Skeletal muscle satellite cell (primary cell): ENCODE data around the gene PTGR2.
"Not testable (repeated sequence)": the region's sequence is repeated elsewhere in the genome, so short reads cannot be mapped to it uniquely, and the experiment has no call there.

Experiments used
- H3K27me3 ChIP-seq: 2 replicates; pipeline ENCODE4 v1.7.0; 2013; ENCODE audit warnings: low read length; ENCODE audit not compliant: control insufficient read depth, insufficient read depth
- H3K36me3 ChIP-seq: 2 replicates; pipeline ENCODE4 v1.7.0; 2013; ENCODE audit warnings: mild to moderate bottlenecking, control low read depth, low read length; ENCODE audit not compliant: insufficient read depth
- H3K4me1 ChIP-seq: 2 replicates; pipeline ENCODE4 v1.7.0; 2013; ENCODE audit warnings: low read length; ENCODE audit not compliant: control insufficient read depth, insufficient read depth
- H3K4me2 ChIP-seq: 2 replicates; pipeline ENCODE4 v1.7.0; 2013; ENCODE audit warnings: mild to moderate bottlenecking, low read length
- H3K4me3 ChIP-seq: 2 replicates; pipeline ENCODE4 v1.7.0; 2013; ENCODE audit warnings: low read length
- H3K9ac ChIP-seq: 2 replicates; pipeline ENCODE4 v1.7.0; 2013; ENCODE audit warnings: mild to moderate bottlenecking, low read depth, low read length, moderate library complexity
- H3K9me3 ChIP-seq: replicated peaks from 2 replicates; pipeline ENCODE4 v1.7.0; 2013; ENCODE audit warnings: mild to moderate bottlenecking, control low read depth, low read length

Gene PTGR2

GRCh38 chr14:73869754-73870153, 18.1 kb downstream of the PTGR2 start:
- H3K4me1 ChIP-seq, H3K4me3 ChIP-seq, H3K9ac ChIP-seq, H3K9me3 ChIP-seq, H3K36me3 ChIP-seq, H3K27me3 ChIP-seq, H3K4me2 ChIP-seq: not testable (repeated sequence)

- H3K4me2 ChIP-seq = no peak overlapping the region
Measured at GRCh38 chr14:73870525-73871235, 19.0 kb downstream of the PTGR2 start.

DNA sequence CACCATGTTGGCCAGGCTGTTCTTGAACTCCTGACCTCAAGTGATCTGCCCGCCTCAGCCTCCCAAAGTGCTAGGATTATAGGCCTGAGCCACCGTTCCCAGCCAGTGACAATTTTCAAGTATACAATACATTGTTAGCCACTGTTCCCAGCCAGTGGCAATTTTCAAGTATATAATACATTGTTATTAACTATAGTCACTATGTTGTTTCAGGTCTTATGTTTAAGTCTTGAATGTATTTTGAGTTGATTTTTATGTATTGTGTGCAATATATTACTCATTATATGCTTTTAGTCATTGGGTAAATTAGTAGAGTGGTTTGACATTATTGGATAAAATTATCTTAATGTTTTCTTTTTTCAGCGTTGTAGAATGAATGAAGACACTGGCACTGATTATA, 22.0 kb downstream of the PTGR2 start:
- no peaks in the 10 kb centered on the region for H3K36me3 ChIP-seq
- H3K4me3 ChIP-seq = no peak overlapping the region
- H3K4me1 ChIP-seq = no peaks in the 10 kb centered on the region
- H3K9ac ChIP-seq = no peak overlapping the region
- no peak overlapping the region for H3K4me2 ChIP-seq
- H3K27me3 ChIP-seq = no peaks in the 10 kb centered on the region
- no peaks in the 10 kb centered on the region for H3K9me3 ChIP-seq

More at GRCh38 chr14:73870525-73871235, 19.0 kb downstream of the PTGR2 start:
- no peaks in the 10 kb centered on the region for H3K27me3 ChIP-seq
- no peaks in the 10 kb centered on the region for H3K9me3 ChIP-seq
- H3K4me3 ChIP-seq = no peak overlapping the region
- H3K9ac ChIP-seq = no peak overlapping the region
- peaks cover 2% of the 10 kb centered on the region for H3K36me3 ChIP-seq
- no peaks in the 10 kb centered on the region for H3K4me1 ChIP-seq

DNA sequence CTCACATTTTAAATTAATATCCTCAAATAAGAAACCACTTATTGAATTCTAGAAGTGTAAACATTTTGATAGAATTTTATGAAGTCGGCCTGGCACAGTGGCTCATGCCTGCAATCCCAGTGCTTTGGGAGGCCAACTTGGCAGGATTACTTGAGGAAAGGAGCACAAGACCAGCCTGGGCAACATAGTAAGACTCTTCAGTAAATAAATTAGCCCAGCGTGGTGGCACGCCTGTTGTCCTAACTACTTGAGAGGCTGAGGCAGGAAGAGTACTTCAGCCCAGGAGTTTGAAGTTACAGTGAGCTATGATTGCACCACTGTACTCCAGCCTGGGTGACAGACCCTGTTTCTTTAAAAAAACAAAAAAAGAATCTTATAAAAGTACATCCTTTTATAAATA, 26.2 kb downstream of the PTGR2 start:
- Histone ChIP-seq H3K9me3 (no peaks in the 10 kb centered on the region), H3K36me3 (no peaks in the 10 kb centered on the region), H3K27me3 (no peaks in the 10 kb centered on the region), H3K4me3 (no peak overlapping the region), H3K4me1 (no peaks in the 10 kb centered on the region), H3K9ac (no peak overlapping the region), H3K4me2 (no peak overlapping the region)

DNA sequence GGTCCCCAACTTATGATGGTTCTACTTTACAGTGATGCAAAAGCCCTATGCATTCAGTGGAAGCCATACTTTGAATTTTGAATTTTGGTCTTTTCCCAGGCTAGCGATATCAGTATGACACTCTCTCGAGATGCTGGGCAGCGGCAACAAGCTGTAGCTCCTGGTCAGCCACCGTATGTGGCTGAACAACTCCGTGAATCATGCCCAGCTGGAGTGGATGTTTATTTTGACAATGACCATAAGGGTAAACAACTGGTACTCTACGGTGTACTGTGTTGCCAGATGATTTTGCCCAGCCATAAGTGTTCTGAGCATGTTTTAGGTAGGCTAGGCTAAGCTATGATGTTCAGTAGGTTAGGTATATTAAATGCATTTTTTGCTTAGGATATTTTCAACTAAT, 26.8 kb downstream of the PTGR2 start:
- H3K4me2 ChIP-seq = no peak overlapping the region
- H3K27me3 ChIP-seq = no peaks in the 10 kb centered on the region

DNA sequence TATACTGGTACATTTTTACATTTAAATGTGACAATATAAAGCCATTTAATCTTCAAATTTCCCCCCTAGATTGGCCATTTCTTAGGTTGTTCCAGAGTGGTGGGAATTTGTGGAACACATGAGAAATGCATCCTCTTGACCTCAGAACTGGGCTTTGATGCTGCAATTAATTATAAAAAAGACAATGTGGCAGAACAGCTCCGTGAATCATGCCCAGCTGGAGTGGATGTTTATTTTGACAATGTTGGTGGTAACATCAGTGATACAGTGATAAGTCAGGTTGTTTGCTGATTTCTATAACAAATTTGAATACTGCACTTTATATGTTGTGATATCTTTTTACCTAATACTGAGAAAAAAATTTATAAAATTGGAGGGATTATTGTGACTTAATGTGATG, 27.4 kb downstream of the PTGR2 start:
- H3K4me3 ChIP-seq = no peak overlapping the region
- no peaks in the 10 kb centered on the region for H3K9me3 ChIP-seq
- no peaks in the 10 kb centered on the region for H3K4me1 ChIP-seq
- H3K4me2 ChIP-seq = no peak overlapping the region
- no peak overlapping the region for H3K9ac ChIP-seq
- no peaks in the 10 kb centered on the region for H3K27me3 ChIP-seq
- H3K36me3 ChIP-seq = no peaks in the 10 kb centered on the region

More for the DNA sequence above, 26.8 kb downstream of the PTGR2 start:
- H3K4me1 ChIP-seq = no peaks in the 10 kb centered on the region
- no peak overlapping the region for H3K9ac ChIP-seq
- no peaks in the 10 kb centered on the region for H3K9me3 ChIP-seq
- no peak overlapping the region for H3K4me3 ChIP-seq
- H3K36me3 ChIP-seq = no peaks in the 10 kb centered on the region

DNA sequence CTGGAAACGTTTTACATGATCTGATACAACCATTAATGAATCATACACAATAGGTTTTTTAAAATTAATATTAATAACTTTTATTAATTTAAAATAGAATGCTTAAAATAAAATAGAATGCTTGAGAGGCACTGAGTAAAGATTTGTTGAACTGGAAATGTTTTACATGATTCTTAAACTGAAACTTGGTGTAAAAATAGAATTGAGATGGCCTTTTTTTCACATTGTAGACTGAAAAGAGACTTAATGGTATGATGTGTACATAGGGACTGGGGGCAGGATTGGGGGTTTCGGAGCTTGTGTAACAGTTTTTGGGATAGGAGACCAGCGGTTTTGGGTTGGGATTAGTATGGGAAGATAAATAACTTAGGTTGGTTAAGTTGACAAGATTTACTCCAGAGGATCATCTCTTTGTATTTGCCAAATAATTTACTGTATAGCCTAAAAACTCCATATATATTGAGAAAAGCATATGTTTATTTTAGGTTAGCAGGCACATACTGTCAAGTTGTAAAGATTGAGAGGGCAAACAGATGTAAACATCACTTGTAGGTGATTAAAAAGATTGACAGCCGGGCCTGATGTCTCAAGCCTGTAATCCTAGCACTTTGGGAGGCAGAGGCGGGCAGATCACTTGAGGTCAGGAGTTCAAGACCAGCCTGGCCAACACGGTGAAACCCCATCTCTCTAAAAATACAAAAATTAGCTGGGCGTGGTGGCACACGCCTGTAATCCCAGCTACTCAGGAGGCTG, 33.0 kb downstream of the PTGR2 start:
- no peaks in the 10 kb centered on the region for H3K36me3 ChIP-seq
- no peaks in the 10 kb centered on the region for H3K9me3 ChIP-seq
- H3K9ac ChIP-seq = no peak overlapping the region
- peaks cover 23% of the 10 kb centered on the region for H3K4me1 ChIP-seq
- H3K4me2 ChIP-seq = no peak overlapping the region
- H3K27me3 ChIP-seq = no peaks in the 10 kb centered on the region
- no peak overlapping the region for H3K4me3 ChIP-seq

DNA sequence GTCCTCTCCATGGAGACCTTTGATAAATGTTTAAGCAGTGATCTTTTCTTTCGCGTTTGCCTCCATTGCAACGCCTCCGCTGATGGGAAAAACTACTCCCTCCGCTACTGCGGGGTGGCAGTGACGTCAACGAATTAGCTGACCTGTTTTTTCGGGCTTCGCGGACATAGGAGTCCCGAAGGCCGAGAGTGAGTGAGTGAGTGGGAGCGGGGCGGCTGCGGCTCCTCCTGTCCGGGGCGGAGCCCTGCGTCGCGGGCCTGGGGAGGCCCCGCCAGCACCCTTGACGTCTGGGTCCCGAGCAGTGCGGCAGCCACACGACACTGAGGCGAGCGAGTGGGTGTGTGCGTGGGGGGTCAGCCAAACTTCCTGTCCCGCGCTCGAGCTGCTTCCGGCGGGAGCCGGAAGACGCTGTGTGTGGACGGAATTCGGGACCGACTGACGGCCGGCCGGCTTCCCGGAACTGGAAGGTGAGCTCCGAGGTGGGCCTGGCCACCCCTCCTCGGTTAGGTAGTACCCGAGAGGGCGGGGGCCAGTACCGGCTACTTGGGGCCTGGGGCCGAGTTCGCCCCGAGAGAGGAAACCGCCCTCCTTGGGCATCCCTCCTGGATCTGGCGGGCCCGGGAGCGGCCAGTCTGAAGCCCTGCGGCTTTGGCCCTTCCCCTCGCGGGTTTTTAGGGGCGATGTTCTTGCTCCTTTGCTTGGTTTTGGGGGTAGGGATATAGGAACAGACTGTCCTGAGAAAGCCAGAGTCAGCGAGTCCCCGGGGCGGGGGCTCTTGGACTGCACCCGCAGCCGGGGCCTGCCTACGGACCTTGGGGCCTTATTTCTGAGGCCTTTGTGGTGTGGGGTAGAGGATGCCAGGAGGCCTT, 35.1 kb downstream of the PTGR2 start, which contains the start of gene ZNF410:
Gene ZNF410 (plus strand): TSS at position 411 of the 869 bp plus-strand sequence. CDS start 5,317 bp downstream, outside the sequence.
- Histone ChIP-seq H3K9ac (peak within 1 kb of the TSS; percentile 99), H3K4me1 (peaks cover 23% of the 10 kb centered on the region), H3K4me2 (peak within 1 kb of the TSS; percentile 79), H3K9me3 (no peaks in the 10 kb centered on the region), H3K4me3 (peak within 1 kb of the TSS; percentile 78), H3K27me3 (no peaks in the 10 kb centered on the region), H3K36me3 (no peaks in the 10 kb centered on the region)

GRCh38 chr14:73887318-73887616, 35.6 kb downstream of the PTGR2 start:
- peak overlapping the region; percentile 99 for H3K9ac ChIP-seq
- H3K36me3 ChIP-seq = no peaks in the 10 kb centered on the region
- H3K4me3 ChIP-seq = peak overlapping the region; percentile 78
- no peaks in the 10 kb centered on the region for H3K27me3 ChIP-seq
- peaks cover 23% of the 10 kb centered on the region for H3K4me1 ChIP-seq
- H3K9me3 ChIP-seq = no peaks in the 10 kb centered on the region
- H3K4me2 ChIP-seq = peak overlapping the region; percentile 79

- Histone ChIP-seq H3K9me3 (no peaks in the 10 kb centered on the region), H3K36me3 (no peaks in the 10 kb centered on the region), H3K9ac (peak overlapping the region; percentile 99), H3K4me3 (peak overlapping the region; percentile 78), H3K4me2 (peak overlapping the region; percentile 79), H3K27me3 (no peaks in the 10 kb centered on the region), H3K4me1 (peaks cover 23% of the 10 kb centered on the region)
Measured at GRCh38 chr14:73887694-73888459, 36.2 kb downstream of the PTGR2 start.

DNA sequence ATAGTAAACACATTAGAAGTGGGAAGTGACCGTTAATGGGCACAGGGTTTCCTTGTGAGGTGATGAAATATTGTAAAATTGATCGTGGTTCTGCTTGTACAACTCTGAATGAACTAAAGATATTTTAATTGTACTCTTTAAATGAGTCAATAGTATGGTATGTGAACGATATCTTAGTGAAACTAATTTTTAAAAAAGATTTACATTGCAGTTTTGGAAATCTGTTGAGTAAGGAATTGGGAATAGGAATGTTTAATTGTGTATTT, 36.8 kb downstream of the PTGR2 start:
- Histone ChIP-seq H3K4me1 (peaks cover 23% of the 10 kb centered on the region), H3K36me3 (peaks cover 4% of the 10 kb centered on the region), H3K9me3 (no peaks in the 10 kb centered on the region), H3K4me3 (peak overlapping the region; percentile 78), H3K9ac (peak overlapping the region; percentile 99), H3K4me2 (peak overlapping the region; percentile 79), H3K27me3 (no peaks in the 10 kb centered on the region)
